K562 (cell line): ENCODE measurements around the gene LAG3. TPM values are rescaled to one million over a fixed set of nuclear protein-coding genes. Genes with fewer than 3 reads are reported as not detected.

ENCODE experiments used
- CBX1 ChIP-seq: sonication (generic); IDR thresholded peaks from 2 replicates; pipeline ENCODE4 v1.6.1; 2016; ENCODE audit warnings: antibody characterized with exemption, low read depth, mild to moderate bottlenecking
- CXXC5 ChIP-seq: fragments of 250-450 bp; sonication (Bioruptor Pico); IDR thresholded peaks from 2 replicates; pipeline ENCODE4 v1.8.0; 2022; ENCODE audit warnings: inconsistent platforms, mild to moderate bottlenecking, moderate library complexity
- EGR1 ChIP-seq: fragments of 450-650 bp; conservative IDR thresholded peaks from 2 replicates; pipeline ENCODE4 v1.6.1; 2017; ENCODE audit warnings: mild to moderate bottlenecking
- GATA2 ChIP-seq: sonication (generic); formaldehyde crosslinking; IDR thresholded peaks from 2 replicates; pipeline ENCODE4 v1.4.0; 2020; ENCODE audit warnings: mild to moderate bottlenecking, missing genetic modification reagents
- HDAC1 ChIP-seq, 2 experiments: fragments of 450-650 bp; IDR thresholded peaks; 2 replicates each; pipeline ENCODE4 v1.6.1; 2016 to 2017; ENCODE audit warnings: inconsistent platforms in 1 of 2, mild to moderate bottlenecking in 1 of 2, moderate library complexity in 1 of 2
- MTA3 ChIP-seq: fragments of 450-650 bp; formaldehyde crosslinking; IDR thresholded peaks from 2 replicates; pipeline ENCODE4 v1.6.1; 2017; ENCODE audit warnings: mild to moderate bottlenecking, borderline replicate concordance
- PCBP2 ChIP-seq: fragments of 200-400 bp; formaldehyde crosslinking; IDR thresholded peaks from 2 replicates; pipeline ENCODE4 v1.6.1; 2018; ENCODE audit warnings: low read length, low read depth, mild to moderate bottlenecking, moderate library complexity; ENCODE audit not compliant: poor library complexity, severe bottlenecking
- PHB ChIP-seq: fragments of 250-450 bp; sonication (Bioruptor Pico); IDR thresholded peaks from 2 replicates; pipeline ENCODE4 v1.5.0; 2021
- PHF21A ChIP-seq: fragments of 450-650 bp; IDR thresholded peaks from 2 replicates; pipeline ENCODE4 v1.6.1; 2017; ENCODE audit warnings: low read depth, borderline replicate concordance
- POLR3A ChIP-seq: IDR thresholded peaks from 2 replicates; pipeline ENCODE4 v1.6.1; 2011; ENCODE audit warnings: borderline replicate concordance, mild to moderate bottlenecking, moderate library complexity; ENCODE audit not compliant: insufficient read length, insufficient read depth; ENCODE audit errors: extremely low read depth
- POU5F1 ChIP-seq: fragments of 150-350 bp; IDR thresholded peaks from 2 replicates; pipeline ENCODE4 v1.6.1; 2014; ENCODE audit warnings: borderline replicate concordance, low read length, low read depth, mild to moderate bottlenecking; ENCODE audit not compliant: partially characterized antibody
- RBM22 ChIP-seq: fragments of 200-400 bp; formaldehyde crosslinking; IDR thresholded peaks from 2 replicates; pipeline ENCODE4 v1.6.1; 2018; ENCODE audit warnings: low read length, low read depth; ENCODE audit not compliant: poor library complexity, severe bottlenecking
- polyA plus RNA-seq, 8 experiments: library from polyadenylated mRNA; depleted of rRNA in 4 of 8; stranded (reverse) in 5 of 8; unstranded in 3 of 8; fragments of >200 nt; fragmentation: Nextera tagmentation in 2 of 8; fragmentation: Illumina TruSeq in 1 of 8; extraction: Ambion mirVana in 2 of 8; extraction: Trizol in 1 of 8; gene quantifications; 2 replicates each; pipeline versions ENCODE4 v1.2.1 to v1.2.3, GENCODE V29; 2011 to 2014; ENCODE audit warnings: inconsistent platforms in 1 of 8, missing spikeins in 1 of 8
- total RNA-seq, 7 experiments: library from RNA; depleted of rRNA in 6 of 7; stranded (reverse); fragments of >200 nt in 6 of 7; fragmentation: Illumina TruSeq in 2 of 7; extraction: Trizol in 2 of 7; gene quantifications; 2 replicates each; pipeline versions ENCODE4 v1.2.1 to v1.2.3, GENCODE V29; 2011 to 2021; ENCODE audit warnings: low replicate concordance in 1 of 7
- TF ChIP-seq, protein P1 (sequence below): fragments of 250-450 bp; sonication (Bioruptor Pico); IDR thresholded peaks from 2 replicates; pipeline ENCODE4 v1.4.0; 2020; ENCODE audit warnings: mild to moderate bottlenecking
- TF ChIP-seq, protein P2 (sequence below): sonication (generic); formaldehyde crosslinking; IDR thresholded peaks from 2 replicates; pipeline ENCODE4 v1.5.0; 2020; ENCODE audit warnings: missing genetic modification reagents
- TF ChIP-seq, protein P3 (sequence below): fragments of 250-450 bp; sonication (Bioruptor Pico); IDR thresholded peaks from 2 replicates; pipeline ENCODE4 v1.8.0; 2022; ENCODE audit warnings: inconsistent platforms
- TF ChIP-seq, protein P4 (sequence below), 3 experiments: fragments of 200-800 bp in 1 of 3; sonication (Bioruptor generic) in 1 of 3; sonication (generic) in 1 of 3; formaldehyde crosslinking in 1 of 3; IDR thresholded peaks; 2 replicates each; pipeline versions ENCODE4 v1.6.1 to v1.8.0; 2016 to 2022; ENCODE audit warnings: mild to moderate bottlenecking in 2 of 3, missing compliant biosample characterization in 2 of 3, missing genetic modification characterization in 2 of 3, missing genetic modification reagents in 1 of 3
- TF ChIP-seq, protein P5 (sequence below): fragments of 200-800 bp; sonication (Bioruptor generic); IDR thresholded peaks from 2 replicates; pipeline ENCODE4 v1.6.1; 2017; ENCODE audit warnings: missing genetic modification characterization, missing compliant biosample characterization
- TF ChIP-seq, protein P6 (sequence below), 2 experiments: fragments of 200-800 bp in 1 of 2; sonication (Bioruptor generic) in 1 of 2; sonication (generic) in 1 of 2; formaldehyde crosslinking in 1 of 2; IDR thresholded peaks in 1 of 2; conservative IDR thresholded peaks in 1 of 2; 2 replicates each; pipeline versions ENCODE4 v1.5.0 to v1.6.1; 2016 to 2020; ENCODE audit warnings: missing compliant biosample characterization in 1 of 2, missing genetic modification characterization in 1 of 2, missing genetic modification reagents in 1 of 2

The LAG3 gene
- total and polyA plus RNA-seq, 9 of the 15 experiments (the other 6 are each of a cell fraction or from before 2014, with no cell fraction given) = 0.07 to 0.66 (median 0.09) TPM; not detected in 1

DNA sequence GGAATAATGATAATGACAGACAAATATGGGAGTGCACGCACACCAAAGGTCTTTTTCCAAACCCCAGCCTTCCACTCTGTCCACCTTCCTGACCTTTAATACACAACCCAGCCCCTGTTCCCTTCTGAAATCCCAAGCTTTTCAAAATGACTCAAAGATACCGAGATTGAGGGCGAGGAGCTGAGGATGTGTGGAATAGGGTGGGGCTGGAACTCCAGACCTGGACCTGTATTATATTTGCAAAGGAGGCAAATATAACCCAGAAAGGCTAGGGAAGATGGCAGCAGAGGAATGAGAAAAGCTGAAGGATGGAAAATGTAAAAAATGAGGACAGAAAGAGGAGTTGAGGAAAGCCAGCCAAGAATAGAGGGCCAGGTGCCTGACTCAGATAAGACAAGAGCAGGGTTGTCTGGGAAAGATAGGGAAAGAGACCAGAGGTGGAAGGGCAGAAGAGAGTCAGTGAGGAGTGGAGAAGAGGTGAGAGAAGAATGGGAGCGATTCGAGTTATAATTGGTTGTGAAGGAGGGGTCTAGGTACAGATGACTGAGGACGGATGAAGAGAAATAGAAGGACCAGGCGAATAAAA lies 7.2 kb upstream of the LAG3 start (continued):
- TF ChIP-seq POLR3A (no peak), PHB (no peak), CBX1 (no peak), PHF21A (no peak; the same call in 1 of the 2 replicates), EGR1 (peak; percentile 30; the same call in 1 of the 2 replicates), PCBP2 (no peak), MTA3 (no peak), RBM22 (no peak), GATA2 (CRISPR knock-in tag) (peak; percentile 83), POU5F1 (no peak), CXXC5 (no peak), HDAC1 (IDR thresholded peaks at IDR 0.05) (peak in 1 of 2 experiments; percentile 96; a peak in 2 of 4 replicates)
- TF ChIP-seq, protein P1, sequence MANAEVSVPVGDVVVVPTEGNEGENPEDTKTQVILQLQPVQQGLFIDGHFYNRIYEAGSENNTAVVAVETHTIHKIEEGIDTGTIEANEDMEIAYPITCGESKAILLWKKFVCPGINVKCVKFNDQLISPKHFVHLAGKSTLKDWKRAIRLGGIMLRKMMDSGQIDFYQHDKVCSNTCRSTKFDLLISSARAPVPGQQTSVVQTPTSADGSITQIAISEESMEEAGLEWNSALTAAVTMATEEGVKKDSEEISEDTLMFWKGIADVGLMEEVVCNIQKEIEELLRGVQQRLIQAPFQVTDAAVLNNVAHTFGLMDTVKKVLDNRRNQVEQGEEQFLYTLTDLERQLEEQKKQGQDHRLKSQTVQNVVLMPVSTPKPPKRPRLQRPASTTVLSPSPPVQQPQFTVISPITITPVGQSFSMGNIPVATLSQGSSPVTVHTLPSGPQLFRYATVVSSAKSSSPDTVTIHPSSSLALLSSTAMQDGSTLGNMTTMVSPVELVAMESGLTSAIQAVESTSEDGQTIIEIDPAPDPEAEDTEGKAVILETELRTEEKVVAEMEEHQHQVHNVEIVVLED (CRISPR knock-in tag) = no peak
- TF ChIP-seq, protein P2, sequence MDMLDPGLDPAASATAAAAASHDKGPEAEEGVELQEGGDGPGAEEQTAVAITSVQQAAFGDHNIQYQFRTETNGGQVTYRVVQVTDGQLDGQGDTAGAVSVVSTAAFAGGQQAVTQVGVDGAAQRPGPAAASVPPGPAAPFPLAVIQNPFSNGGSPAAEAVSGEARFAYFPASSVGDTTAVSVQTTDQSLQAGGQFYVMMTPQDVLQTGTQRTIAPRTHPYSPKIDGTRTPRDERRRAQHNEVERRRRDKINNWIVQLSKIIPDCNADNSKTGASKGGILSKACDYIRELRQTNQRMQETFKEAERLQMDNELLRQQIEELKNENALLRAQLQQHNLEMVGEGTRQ = no peak
- TF ChIP-seq, protein P3, sequence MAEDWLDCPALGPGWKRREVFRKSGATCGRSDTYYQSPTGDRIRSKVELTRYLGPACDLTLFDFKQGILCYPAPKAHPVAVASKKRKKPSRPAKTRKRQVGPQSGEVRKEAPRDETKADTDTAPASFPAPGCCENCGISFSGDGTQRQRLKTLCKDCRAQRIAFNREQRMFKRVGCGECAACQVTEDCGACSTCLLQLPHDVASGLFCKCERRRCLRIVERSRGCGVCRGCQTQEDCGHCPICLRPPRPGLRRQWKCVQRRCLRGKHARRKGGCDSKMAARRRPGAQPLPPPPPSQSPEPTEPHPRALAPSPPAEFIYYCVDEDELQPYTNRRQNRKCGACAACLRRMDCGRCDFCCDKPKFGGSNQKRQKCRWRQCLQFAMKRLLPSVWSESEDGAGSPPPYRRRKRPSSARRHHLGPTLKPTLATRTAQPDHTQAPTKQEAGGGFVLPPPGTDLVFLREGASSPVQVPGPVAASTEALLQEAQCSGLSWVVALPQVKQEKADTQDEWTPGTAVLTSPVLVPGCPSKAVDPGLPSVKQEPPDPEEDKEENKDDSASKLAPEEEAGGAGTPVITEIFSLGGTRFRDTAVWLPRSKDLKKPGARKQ = no peak
- TF ChIP-seq, protein P4, sequence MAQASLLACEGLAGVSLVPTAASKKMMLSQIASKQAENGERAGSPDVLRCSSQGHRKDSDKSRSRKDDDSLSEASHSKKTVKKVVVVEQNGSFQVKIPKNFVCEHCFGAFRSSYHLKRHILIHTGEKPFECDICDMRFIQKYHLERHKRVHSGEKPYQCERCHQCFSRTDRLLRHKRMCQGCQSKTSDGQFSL (CRISPR knock-in tag; IDR thresholded peaks at IDR 0.05) = no peak
- TF ChIP-seq, protein P4 (tag; IDR thresholded peaks at IDR 0.05) = no peak
- TF ChIP-seq, protein P5, sequence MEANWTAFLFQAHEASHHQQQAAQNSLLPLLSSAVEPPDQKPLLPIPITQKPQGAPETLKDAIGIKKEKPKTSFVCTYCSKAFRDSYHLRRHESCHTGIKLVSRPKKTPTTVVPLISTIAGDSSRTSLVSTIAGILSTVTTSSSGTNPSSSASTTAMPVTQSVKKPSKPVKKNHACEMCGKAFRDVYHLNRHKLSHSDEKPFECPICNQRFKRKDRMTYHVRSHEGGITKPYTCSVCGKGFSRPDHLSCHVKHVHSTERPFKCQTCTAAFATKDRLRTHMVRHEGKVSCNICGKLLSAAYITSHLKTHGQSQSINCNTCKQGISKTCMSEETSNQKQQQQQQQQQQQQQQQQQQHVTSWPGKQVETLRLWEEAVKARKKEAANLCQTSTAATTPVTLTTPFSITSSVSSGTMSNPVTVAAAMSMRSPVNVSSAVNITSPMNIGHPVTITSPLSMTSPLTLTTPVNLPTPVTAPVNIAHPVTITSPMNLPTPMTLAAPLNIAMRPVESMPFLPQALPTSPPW (CRISPR knock-in tag) = no peak
- TF ChIP-seq, protein P6, sequence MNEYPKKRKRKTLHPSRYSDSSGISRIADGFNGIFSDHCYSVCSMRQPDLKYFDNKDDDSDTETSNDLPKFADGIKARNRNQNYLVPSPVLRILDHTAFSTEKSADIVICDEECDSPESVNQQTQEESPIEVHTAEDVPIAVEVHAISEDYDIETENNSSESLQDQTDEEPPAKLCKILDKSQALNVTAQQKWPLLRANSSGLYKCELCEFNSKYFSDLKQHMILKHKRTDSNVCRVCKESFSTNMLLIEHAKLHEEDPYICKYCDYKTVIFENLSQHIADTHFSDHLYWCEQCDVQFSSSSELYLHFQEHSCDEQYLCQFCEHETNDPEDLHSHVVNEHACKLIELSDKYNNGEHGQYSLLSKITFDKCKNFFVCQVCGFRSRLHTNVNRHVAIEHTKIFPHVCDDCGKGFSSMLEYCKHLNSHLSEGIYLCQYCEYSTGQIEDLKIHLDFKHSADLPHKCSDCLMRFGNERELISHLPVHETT (CRISPR knock-in tag; conservative IDR thresholded peaks at IDR 0.05 in 1 of 2, IDR thresholded peaks at IDR 0.05 in 1 of 2) = no peak
